NCI-H524 treated with DMSO at 0.1 percent for 48 hours (cell line): Measurements from ENCODE around the gene CHST15.
"Not testable (repeated sequence)": the region's sequence is repeated elsewhere in the genome, so short reads cannot be mapped to it uniquely, and the experiment has no call there.

Experiments
- DNase-seq: peaks from one replicate; lab custom pipeline; 2025; lab: John Stamatoyannopoulos, UW

Gene CHST15

GRCh38 chr10:124124123-124124768 is 30.8 kb upstream of the CHST15 start:
- no peak for DNase-seq

GRCh38 chr10:124123156-124123555 is 29.8 kb upstream of the CHST15 start:
- no peak for DNase-seq

GRCh38 chr10:124122211-124122610 is 28.8 kb upstream of the CHST15 start:
- DNase-seq, result no peak

GRCh38 chr10:124120410-124121061 is 27.1 kb upstream of the CHST15 start:
- no peak for DNase-seq

- no peak for DNase-seq
Observed at GRCh38 chr10:124119946-124120345, 26.5 kb upstream of the CHST15 start.

GRCh38 chr10:124119216-124119615 is 25.8 kb upstream of the CHST15 start:
- no peak for DNase-seq

GRCh38 chr10:124117833-124118232 is 24.4 kb upstream of the CHST15 start:
- DNase-seq, result no peak

GRCh38 chr10:124117511-124117785 is 24.1 kb upstream of the CHST15 start:
- no peak for DNase-seq

GRCh38 chr10:124116771-124117510 is 23.5 kb upstream of the CHST15 start:
- DNase-seq, result no peak

GRCh38 chr10:124114696-124115095 is 21.3 kb upstream of the CHST15 start:
- no peak for DNase-seq

- DNase-seq, result no peak
Observed at GRCh38 chr10:124112891-124113580, 19.6 kb upstream of the CHST15 start.

- no peak for DNase-seq
Observed at GRCh38 chr10:124110882-124111281, 17.5 kb upstream of the CHST15 start.

- no peak for DNase-seq
Observed at GRCh38 chr10:124109261-124109660, 15.9 kb upstream of the CHST15 start.

GRCh38 chr10:124107072-124107471 is 13.7 kb upstream of the CHST15 start:
- DNase-seq, result no peak

GRCh38 chr10:124106241-124106879 is 13.0 kb upstream of the CHST15 start:
- DNase-seq, result no peak

GRCh38 chr10:124105594-124105993 is 12.2 kb upstream of the CHST15 start:
- no peak for DNase-seq

- no peak for DNase-seq
Observed at GRCh38 chr10:124105045-124105444, 11.6 kb upstream of the CHST15 start.

- DNase-seq, result no peak
Observed at GRCh38 chr10:124104011-124104627, 10.7 kb upstream of the CHST15 start.

GRCh38 chr10:124101351-124101750 is 8.0 kb upstream of the CHST15 start:
- no peak for DNase-seq

- not testable (repeated sequence) for DNase-seq
Observed at GRCh38 chr10:124100651-124101050, 7.3 kb upstream of the CHST15 start.

GRCh38 chr10:124100124-124100523 is 6.7 kb upstream of the CHST15 start:
- DNase-seq, result no peak

GRCh38 chr10:124099604-124100003 is 6.2 kb upstream of the CHST15 start:
- DNase-seq, result no peak
